Measurements from ENCODE around the gene RMND5B.
A peak's percentile ranks its signal among the peaks of the same experiment; 100 is the strongest.

The RMND5B gene

DNA sequence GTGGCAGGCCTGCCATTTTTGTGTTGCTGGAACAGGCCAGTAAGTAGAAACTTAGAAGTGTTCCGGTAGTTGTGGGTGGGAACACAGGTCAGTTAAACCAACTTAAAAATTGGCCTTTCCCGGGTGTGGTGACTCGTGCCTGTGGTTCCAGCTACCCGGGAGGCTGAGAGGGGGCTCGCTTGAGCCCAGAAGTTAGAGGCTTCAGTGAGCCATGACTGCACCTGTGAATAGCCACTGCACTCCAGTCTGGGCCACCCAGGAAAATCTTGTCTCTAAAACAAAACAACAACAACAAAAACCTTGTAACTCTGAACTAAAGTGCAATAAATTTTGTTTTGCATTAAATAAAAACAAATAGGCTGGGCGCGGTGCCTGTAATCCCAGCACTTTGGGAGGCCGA is 24.3 kb downstream of the RMND5B start:
- H3K36me3 ChIP-seq (ENCODE audit: control insufficient read depth, insufficient read depth, low read length, severe bottlenecking): peaks cover 11% of the 10 kb centered on the region
- H3K4me3 ChIP-seq (ENCODE audit: low read length): no peak overlapping the region
- no peaks in the 10 kb centered on the region for H3K9me3 ChIP-seq (ENCODE audit: control insufficient read depth, low read length)
- peaks cover 23% of the 10 kb centered on the region for H3K4me1 ChIP-seq (ENCODE audit: control insufficient read depth, insufficient read depth, low read length)
- H3K9ac ChIP-seq (ENCODE audit: low read length): no peak overlapping the region
- peaks cover 8% of the 10 kb centered on the region for H3K27me3 ChIP-seq (replicated peaks; ENCODE audit: control insufficient read depth, insufficient read depth, low read length)
- no peak for DNase-seq (ENCODE audit: low read depth)

DNA sequence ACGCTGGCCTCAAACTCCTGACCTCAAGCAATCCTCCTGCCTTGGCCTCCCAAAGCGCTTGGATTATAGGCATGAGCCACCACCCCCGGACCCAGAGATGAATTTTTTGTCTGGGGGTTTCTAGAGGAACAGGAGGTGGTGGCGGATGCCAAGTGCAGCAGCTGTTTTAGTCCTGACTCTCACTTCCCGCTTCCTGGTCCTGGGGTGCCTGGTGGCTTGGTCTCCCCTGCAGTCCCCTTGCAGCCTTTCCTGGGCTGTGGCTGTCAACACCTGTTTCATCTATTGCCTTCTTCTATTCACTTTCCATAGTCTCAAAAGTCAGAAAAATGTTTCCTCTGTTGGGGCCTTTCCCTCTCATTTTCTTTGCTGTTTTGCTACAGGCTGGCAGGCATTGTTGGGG is 29.4 kb downstream of the RMND5B start:
- H3K4me1 ChIP-seq (ENCODE audit: control insufficient read depth, insufficient read depth, low read length): peaks cover 2% of the 10 kb centered on the region
- no peak for DNase-seq (ENCODE audit: low read depth)
- H3K36me3 ChIP-seq (ENCODE audit: control insufficient read depth, insufficient read depth, low read length, severe bottlenecking): no peaks in the 10 kb centered on the region
- H3K4me3 ChIP-seq (ENCODE audit: low read length): no peak overlapping the region
- H3K27me3 ChIP-seq (replicated peaks; ENCODE audit: control insufficient read depth, insufficient read depth, low read length): peaks cover 34% of the 10 kb centered on the region
- H3K9ac ChIP-seq (ENCODE audit: low read length): no peak overlapping the region
- H3K9me3 ChIP-seq (ENCODE audit: control insufficient read depth, low read length): no peaks in the 10 kb centered on the region

- Histone ChIP-seq H3K4me1 (ENCODE audit: control insufficient read depth, insufficient read depth, low read length) (peaks cover 2% of the 10 kb centered on the region), H3K9ac (ENCODE audit: low read length) (no peak overlapping the region), H3K27me3 (replicated peaks; ENCODE audit: control insufficient read depth, insufficient read depth, low read length) (peaks cover 42% of the 10 kb centered on the region), H3K36me3 (ENCODE audit: control insufficient read depth, insufficient read depth, low read length, severe bottlenecking) (no peaks in the 10 kb centered on the region), H3K9me3 (ENCODE audit: control insufficient read depth, low read length) (no peaks in the 10 kb centered on the region), H3K4me3 (ENCODE audit: low read length) (no peak overlapping the region)
- DNase-seq (ENCODE audit: low read depth): no peak
Observed at GRCh38 chr5:178162481-178162880, 31.7 kb downstream of the RMND5B start.

DNA sequence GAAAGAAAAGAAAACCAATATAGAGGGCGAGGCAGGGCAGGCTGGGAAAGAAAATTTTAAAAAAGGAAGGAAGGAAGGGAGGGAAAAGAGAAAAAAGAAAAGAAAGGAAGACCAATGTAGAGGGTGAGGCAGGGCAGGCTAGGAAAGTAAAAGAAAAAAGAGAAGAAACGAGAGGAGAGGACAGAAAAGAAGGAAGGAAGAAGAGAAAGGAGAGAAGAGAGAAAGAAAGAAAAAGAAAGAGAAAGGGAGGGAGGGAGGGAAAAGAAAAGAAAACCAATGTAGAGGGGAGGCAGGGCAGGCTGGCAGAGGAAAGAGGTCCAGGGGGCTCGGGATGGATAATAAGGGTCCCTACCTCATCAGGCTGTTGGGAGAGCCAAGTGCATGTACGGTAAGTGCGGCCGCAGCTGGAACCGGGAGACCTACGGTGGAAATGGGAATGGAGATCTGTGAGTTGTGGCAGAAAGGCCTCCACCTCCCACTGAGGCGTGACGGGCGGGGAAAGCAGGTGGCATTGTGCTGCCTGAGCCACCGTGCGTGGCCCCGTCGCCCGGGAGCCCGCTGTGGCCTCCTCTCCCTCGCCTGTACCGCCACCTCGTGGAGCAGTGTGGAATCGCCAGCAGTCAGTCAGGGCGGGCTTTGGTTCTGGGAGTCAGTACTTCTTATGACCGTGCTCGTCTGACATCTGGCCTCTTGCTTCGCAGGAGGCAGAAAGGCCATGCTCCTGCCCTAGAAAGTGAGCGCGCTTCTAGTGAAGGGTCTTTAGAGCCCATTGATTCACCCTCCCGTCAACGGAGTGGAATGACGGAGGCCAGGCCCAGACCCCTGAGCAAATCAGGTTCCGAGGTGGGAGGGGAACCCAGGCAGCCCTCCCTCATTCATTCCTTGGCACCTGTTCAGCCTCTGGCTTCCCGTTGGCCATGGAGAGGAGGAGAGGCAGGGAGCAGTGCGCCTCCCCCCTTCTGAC is 33.2 kb downstream of the RMND5B start:
- peak; percentile 91 for DNase-seq (ENCODE audit: low read depth)
- Histone ChIP-seq H3K9ac (ENCODE audit: low read length) (no peak overlapping the region), H3K27me3 (replicated peaks; ENCODE audit: control insufficient read depth, insufficient read depth, low read length) (peaks cover 40% of the 10 kb centered on the region), H3K4me1 (ENCODE audit: control insufficient read depth, insufficient read depth, low read length) (peaks cover 2% of the 10 kb centered on the region), H3K4me3 (ENCODE audit: low read length) (no peak overlapping the region), H3K36me3 (ENCODE audit: control insufficient read depth, insufficient read depth, low read length, severe bottlenecking) (no peaks in the 10 kb centered on the region), H3K9me3 (ENCODE audit: control insufficient read depth, low read length) (no peaks in the 10 kb centered on the region)

GRCh38 chr5:178165581-178165980 is 34.8 kb downstream of the RMND5B start:
- Histone ChIP-seq H3K9me3 (ENCODE audit: control insufficient read depth, low read length) (no peaks in the 10 kb centered on the region), H3K4me3 (ENCODE audit: low read length) (no peak overlapping the region), H3K27me3 (replicated peaks; ENCODE audit: control insufficient read depth, insufficient read depth, low read length) (peaks cover 42% of the 10 kb centered on the region), H3K9ac (ENCODE audit: low read length) (no peak overlapping the region), H3K4me1 (ENCODE audit: control insufficient read depth, insufficient read depth, low read length) (peaks cover 2% of the 10 kb centered on the region), H3K36me3 (ENCODE audit: control insufficient read depth, insufficient read depth, low read length, severe bottlenecking) (no peaks in the 10 kb centered on the region)
- DNase-seq (ENCODE audit: low read depth): no peak

DNA sequence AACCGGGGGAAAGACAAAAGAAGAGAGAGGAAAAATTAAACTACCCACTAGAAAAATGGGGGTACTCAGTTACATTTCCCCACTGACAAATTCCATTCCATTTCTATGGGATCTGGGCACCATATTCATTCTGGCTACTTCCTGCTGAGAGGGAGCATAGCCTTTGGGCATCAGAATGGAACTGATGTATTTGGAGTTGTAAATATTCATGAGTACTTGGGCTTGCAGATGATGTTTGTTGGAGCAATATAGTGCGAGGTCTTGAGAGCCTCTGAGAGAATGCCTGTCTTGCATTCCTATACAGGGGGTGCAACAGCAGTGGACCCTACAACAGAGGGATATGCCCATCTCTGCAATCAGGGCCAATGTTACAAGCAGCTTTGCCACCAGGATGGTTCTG is 39.6 kb downstream of the RMND5B start:
- DNase-seq (ENCODE audit: low read depth): no peak
- Histone ChIP-seq H3K9me3 (ENCODE audit: control insufficient read depth, low read length) (no peaks in the 10 kb centered on the region), H3K9ac (ENCODE audit: low read length) (no peak overlapping the region), H3K27me3 (replicated peaks; ENCODE audit: control insufficient read depth, insufficient read depth, low read length) (peaks cover 20% of the 10 kb centered on the region), H3K4me3 (ENCODE audit: low read length) (no peak overlapping the region), H3K36me3 (ENCODE audit: control insufficient read depth, insufficient read depth, low read length, severe bottlenecking) (no peaks in the 10 kb centered on the region), H3K4me1 (ENCODE audit: control insufficient read depth, insufficient read depth, low read length) (no peaks in the 10 kb centered on the region)

GRCh38 chr5:178174456-178174855 is 43.6 kb downstream of the RMND5B start:
- Histone ChIP-seq H3K4me3 (ENCODE audit: low read length) (no peak overlapping the region), H3K36me3 (ENCODE audit: control insufficient read depth, insufficient read depth, low read length, severe bottlenecking) (no peaks in the 10 kb centered on the region), H3K9me3 (ENCODE audit: control insufficient read depth, low read length) (peaks cover 4% of the 10 kb centered on the region), H3K4me1 (ENCODE audit: control insufficient read depth, insufficient read depth, low read length) (no peaks in the 10 kb centered on the region), H3K9ac (ENCODE audit: low read length) (no peak overlapping the region), H3K27me3 (replicated peaks; ENCODE audit: control insufficient read depth, insufficient read depth, low read length) (peaks cover 10% of the 10 kb centered on the region)
- DNase-seq (ENCODE audit: low read depth): no peak

- Histone ChIP-seq H3K4me3 (ENCODE audit: low read length) (no peak overlapping the region), H3K27me3 (replicated peaks; ENCODE audit: control insufficient read depth, insufficient read depth, low read length) (peaks cover 5% of the 10 kb centered on the region), H3K9me3 (ENCODE audit: control insufficient read depth, low read length) (peaks cover 8% of the 10 kb centered on the region), H3K36me3 (ENCODE audit: control insufficient read depth, insufficient read depth, low read length, severe bottlenecking) (no peaks in the 10 kb centered on the region), H3K9ac (ENCODE audit: low read length) (no peak overlapping the region), H3K4me1 (ENCODE audit: control insufficient read depth, insufficient read depth, low read length) (no peaks in the 10 kb centered on the region)
- DNase-seq (ENCODE audit: low read depth): no peak
Observed at GRCh38 chr5:178176791-178177190, 46.0 kb downstream of the RMND5B start.

DNA sequence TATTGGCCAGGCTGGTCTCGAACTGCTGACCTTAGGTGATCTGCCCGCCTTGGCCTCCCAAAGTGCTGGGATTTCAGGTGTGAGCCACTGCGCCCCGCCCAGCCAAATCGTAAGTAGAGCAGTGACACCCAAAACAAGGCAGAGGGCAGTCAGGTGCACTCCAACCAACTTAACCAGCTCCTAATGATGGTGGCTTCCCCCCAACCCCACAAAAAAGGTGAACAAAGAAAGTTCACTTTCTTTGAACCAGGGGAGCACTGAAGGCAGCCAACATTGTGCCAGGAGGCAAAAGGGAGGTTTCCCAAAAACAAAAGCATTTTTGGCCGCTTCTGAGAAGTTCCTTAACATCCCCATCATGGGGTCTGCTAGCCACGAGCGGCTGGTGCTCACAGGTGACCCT is 46.8 kb downstream of the RMND5B start:
- DNase-seq (ENCODE audit: low read depth): no peak
- Histone ChIP-seq H3K4me3 (ENCODE audit: low read length) (no peak overlapping the region), H3K4me1 (ENCODE audit: control insufficient read depth, insufficient read depth, low read length) (no peaks in the 10 kb centered on the region), H3K9me3 (ENCODE audit: control insufficient read depth, low read length) (peaks cover 8% of the 10 kb centered on the region), H3K27me3 (replicated peaks; ENCODE audit: control insufficient read depth, insufficient read depth, low read length) (peaks cover 8% of the 10 kb centered on the region), H3K9ac (ENCODE audit: low read length) (no peak overlapping the region), H3K36me3 (ENCODE audit: control insufficient read depth, insufficient read depth, low read length, severe bottlenecking) (no peaks in the 10 kb centered on the region)

GRCh38 chr5:178180141-178180863 is 49.5 kb downstream of the RMND5B start:
- Histone ChIP-seq H3K27me3 (replicated peaks; ENCODE audit: control insufficient read depth, insufficient read depth, low read length) (peaks cover 8% of the 10 kb centered on the region), H3K36me3 (ENCODE audit: control insufficient read depth, insufficient read depth, low read length, severe bottlenecking) (no peaks in the 10 kb centered on the region), H3K4me3 (ENCODE audit: low read length) (no peak overlapping the region), H3K9ac (ENCODE audit: low read length) (no peak overlapping the region), H3K9me3 (ENCODE audit: control insufficient read depth, low read length) (peaks cover 8% of the 10 kb centered on the region), H3K4me1 (ENCODE audit: control insufficient read depth, insufficient read depth, low read length) (no peaks in the 10 kb centered on the region)
- DNase-seq (ENCODE audit: low read depth): no peak

GRCh38 chr5:178182158-178182876 is 51.5 kb downstream of the RMND5B start:
- peaks cover 8% of the 10 kb centered on the region for H3K9me3 ChIP-seq (ENCODE audit: control insufficient read depth, low read length)
- no peaks in the 10 kb centered on the region for H3K4me1 ChIP-seq (ENCODE audit: control insufficient read depth, insufficient read depth, low read length)
- DNase-seq (ENCODE audit: low read depth): no peak
- H3K9ac ChIP-seq (ENCODE audit: low read length): no peak overlapping the region
- H3K36me3 ChIP-seq (ENCODE audit: control insufficient read depth, insufficient read depth, low read length, severe bottlenecking): no peaks in the 10 kb centered on the region
- H3K4me3 ChIP-seq (ENCODE audit: low read length): no peak overlapping the region
- H3K27me3 ChIP-seq (replicated peaks; ENCODE audit: control insufficient read depth, insufficient read depth, low read length): peaks cover 8% of the 10 kb centered on the region

Data from adipocyte (in vitro differentiated cells).